Activated CD4-positive, alpha-beta memory T cell treated with anti-CD3 and anti-CD28 coated beads for 36 hours (primary cell): Measurements from ENCODE around the gene NMNAT2. TPM values are rescaled to one million over a fixed set of nuclear protein-coding genes. Genes with fewer than 3 reads are reported as not detected.

Experiments
- CTCF ChIA-PET: fragments of 350-600 bp; sonication (Branson Sonifier 250); formaldehyde crosslinking; loops from one replicate; lab custom pipeline; 2021; ENCODE audit warnings: antibody characterized with exemption, inconsistent platforms; lab: Charles Lee
- POLR2A ChIA-PET: fragments of 350-600 bp; sonication (Branson Sonifier 250); formaldehyde crosslinking; loops from one replicate; lab custom pipeline; 2021; ENCODE audit warnings: antibody characterized with exemption; lab: Charles Lee
- DNase-seq: peaks from one replicate; pipeline ENCODE4 v3.0.0-alpha.2; 2020
- H3K27ac Mint-ChIP-seq: one replicate; pipeline ENCODE4 v1.8.0; 2021; ENCODE audit warnings: mixed read lengths
- H3K27me3 Mint-ChIP-seq: one replicate; pipeline ENCODE4 v1.8.0; 2021; ENCODE audit warnings: mixed read lengths
- H3K36me3 Mint-ChIP-seq: one replicate; pipeline ENCODE4 v1.8.0; 2021; ENCODE audit warnings: mixed read lengths
- H3K4me1 Mint-ChIP-seq: one replicate; pipeline ENCODE4 v1.8.0; 2021; ENCODE audit warnings: low read depth, mixed read lengths
- H3K4me3 Mint-ChIP-seq: one replicate; pipeline ENCODE4 v1.8.0; 2021; ENCODE audit warnings: mild to moderate bottlenecking, mixed read lengths
- H3K9me3 Mint-ChIP-seq: one replicate; pipeline ENCODE4 v1.8.0; 2021; ENCODE audit warnings: mixed read lengths
- intact Hi-C: fragments of 100-400 bp; cut with micrococcal nuclease; formaldehyde crosslinking; loops from one replicate; pipeline ENCODE4 v1.15.1; 2023
- total RNA-seq, 2 experiments: library from RNA; stranded (reverse); gene quantifications; one replicate each; pipeline ENCODE4 v1.2.3, GENCODE V29; 2021

The NMNAT2 gene
- total RNA-seq, 2 experiments from 2014 or later: not detected

DNA sequence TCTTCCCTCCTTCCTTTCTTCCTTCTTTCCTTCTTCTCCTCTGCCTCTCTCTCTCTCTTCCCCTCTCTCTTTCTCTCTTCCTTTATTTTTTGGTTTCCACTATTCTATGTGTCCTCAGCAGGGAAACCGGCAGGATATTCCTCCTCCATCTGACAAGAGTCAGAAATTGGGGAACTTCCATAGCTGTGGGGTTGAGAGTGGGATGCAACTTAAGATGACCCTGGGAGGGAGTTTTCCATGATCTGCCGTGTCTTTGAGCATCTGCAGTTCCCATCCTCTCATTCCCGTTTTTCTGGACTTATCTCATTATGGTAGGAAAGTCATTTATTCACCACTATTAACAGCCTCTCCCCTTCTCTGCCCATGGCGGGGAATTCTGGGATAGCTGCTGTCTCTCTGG lies 98.6 kb downstream of the NMNAT2 start:
- H3K36me3 Mint-ChIP-seq: no peaks in the 10 kb centered on the region
- intact Hi-C loops: no loop called here
- H3K27ac Mint-ChIP-seq: no peak overlapping the region
- DNase-seq: no peak
- POLR2A ChIA-PET: no interaction called here
- CTCF ChIA-PET: no interaction called here
- H3K9me3 Mint-ChIP-seq: no peaks in the 10 kb centered on the region
- H3K4me1 Mint-ChIP-seq: no peaks in the 10 kb centered on the region
- H3K4me3 Mint-ChIP-seq: no peak overlapping the region
- H3K27me3 Mint-ChIP-seq: peaks cover 17% of the 10 kb centered on the region

DNA sequence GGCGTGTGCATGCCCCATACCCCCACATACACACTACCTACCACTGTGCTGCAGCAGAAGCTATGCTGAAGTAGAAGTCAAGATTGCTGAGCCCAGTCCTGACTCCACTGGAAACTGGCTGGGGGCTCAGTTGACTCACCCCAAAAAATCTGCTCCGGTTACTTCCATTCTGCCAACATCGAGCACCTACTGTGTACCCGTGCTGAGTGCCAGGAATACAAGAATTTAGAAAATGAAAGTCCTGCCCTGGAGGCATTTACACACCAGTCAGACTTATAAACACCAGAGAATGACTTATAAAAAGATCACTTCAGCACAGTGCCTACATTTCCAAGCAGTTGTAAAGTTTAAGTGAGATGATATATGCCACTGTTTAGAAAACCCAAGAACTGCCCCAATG lies 99.1 kb downstream of the NMNAT2 start:
- H3K27me3 Mint-ChIP-seq: peaks cover 17% of the 10 kb centered on the region
- ChIA-PET POLR2A (no interaction called here), CTCF (no interaction called here)
- H3K36me3 Mint-ChIP-seq: no peaks in the 10 kb centered on the region
- DNase-seq: no peak
- intact Hi-C loops: no loop called here
- no peaks in the 10 kb centered on the region for H3K9me3 Mint-ChIP-seq
- no peak overlapping the region for H3K27ac Mint-ChIP-seq
- no peak overlapping the region for H3K4me3 Mint-ChIP-seq
- H3K4me1 Mint-ChIP-seq: no peaks in the 10 kb centered on the region

DNA sequence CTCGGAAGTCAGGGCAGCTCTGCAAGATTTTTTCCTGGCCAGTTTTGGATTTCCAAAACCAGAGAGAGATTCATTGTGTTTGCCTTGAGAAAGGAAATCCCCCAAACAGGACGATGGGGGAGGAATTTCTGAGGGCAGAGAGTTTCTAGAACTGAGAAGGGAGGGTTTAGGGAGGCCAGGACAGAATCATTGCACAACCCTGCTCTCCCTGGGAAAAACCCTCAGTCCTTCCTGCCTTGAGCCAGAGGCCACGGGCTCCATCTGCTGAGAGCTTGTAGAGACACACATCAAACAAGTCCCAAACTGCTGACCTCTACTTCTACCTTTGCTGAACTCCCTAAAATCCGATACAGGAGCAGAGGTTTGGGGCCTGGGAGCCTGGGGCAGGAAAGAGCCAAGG lies 99.7 kb downstream of the NMNAT2 start:
- Mint-ChIP-seq H3K4me1 (no peaks in the 10 kb centered on the region), H3K9me3 (no peaks in the 10 kb centered on the region), H3K27ac (no peak overlapping the region), H3K27me3 (peaks cover 17% of the 10 kb centered on the region), H3K4me3 (no peak overlapping the region), H3K36me3 (no peaks in the 10 kb centered on the region)
- ChIA-PET POLR2A (no interaction called here), CTCF (no interaction called here)
- peak; percentile 15 for DNase-seq
- intact Hi-C loops: no loop called here

DNA sequence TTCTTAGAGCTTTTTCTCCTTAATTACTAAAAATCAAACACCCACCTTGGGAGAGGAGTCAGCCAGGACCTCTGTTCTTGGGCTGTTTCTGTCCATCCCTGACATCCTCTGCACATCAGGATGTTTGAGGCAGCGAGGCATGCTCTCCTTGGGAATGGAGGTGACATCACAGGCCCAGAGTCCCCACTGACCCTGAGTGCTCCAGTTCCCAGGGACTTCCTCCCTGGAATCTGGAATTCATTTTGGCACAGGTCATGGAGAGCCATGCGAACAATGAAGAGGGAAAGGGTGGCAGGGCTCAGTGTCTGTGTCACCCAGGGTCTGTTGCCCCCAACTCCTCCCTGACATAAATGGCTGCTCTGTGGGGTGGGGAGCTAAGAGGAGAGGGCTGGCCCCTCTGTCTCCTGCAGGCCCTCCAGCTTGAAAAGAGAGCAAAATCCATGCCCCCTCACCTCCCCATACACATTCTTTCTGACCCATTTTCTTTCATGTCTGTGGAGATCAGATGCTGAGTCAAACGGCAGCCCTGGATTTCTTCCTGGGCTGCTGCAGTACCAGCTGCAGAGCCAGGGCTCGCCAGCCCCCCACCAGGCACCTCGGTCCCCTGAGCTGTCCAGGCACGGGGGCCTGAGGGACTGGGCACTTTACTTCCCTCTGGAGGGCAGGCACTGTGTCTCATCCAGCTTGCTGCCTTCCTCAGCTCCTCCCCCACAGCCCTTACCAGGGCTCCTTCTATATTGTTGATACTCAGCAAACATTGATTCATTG lies 102.0 kb downstream of the NMNAT2 start:
- H3K36me3 Mint-ChIP-seq: no peaks in the 10 kb centered on the region
- POLR2A ChIA-PET: no interaction called here
- peaks cover 12% of the 10 kb centered on the region for H3K27me3 Mint-ChIP-seq
- no peaks in the 10 kb centered on the region for H3K9me3 Mint-ChIP-seq
- no peak overlapping the region for H3K27ac Mint-ChIP-seq
- DNase-seq: no peak
- no peak overlapping the region for H3K4me3 Mint-ChIP-seq
- CTCF ChIA-PET: interaction anchor here (1.2 kb wide), 1 partner anchor 10 kb away, joined by 3 read pairs; no protein-coding TSS in a partner anchor
- intact Hi-C loops: no loop called here
- H3K4me1 Mint-ChIP-seq: no peaks in the 10 kb centered on the region

DNA sequence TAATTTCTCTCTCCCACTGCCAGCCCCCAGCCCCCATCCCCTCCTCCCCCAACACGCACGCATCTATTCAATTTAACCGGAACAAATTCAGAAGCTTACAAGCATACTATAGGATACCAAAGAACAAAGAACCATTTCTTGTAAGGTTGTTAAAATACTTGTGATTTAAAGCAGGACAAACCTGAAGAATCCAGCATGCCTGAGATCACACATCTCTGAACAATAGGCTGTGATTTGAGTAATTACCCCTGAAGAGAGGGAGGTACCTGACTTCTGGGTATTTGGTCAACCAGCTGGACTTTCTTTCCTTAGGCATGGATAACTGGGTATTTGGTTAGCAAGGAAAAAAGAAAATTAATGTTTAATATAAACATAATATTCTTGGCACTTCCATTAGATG lies 105.1 kb downstream of the NMNAT2 start:
- CTCF ChIA-PET: interaction anchor here (0.7 kb wide), 1 partner anchor 22 kb away, joined by 3 read pairs; no protein-coding TSS in a partner anchor

DNA sequence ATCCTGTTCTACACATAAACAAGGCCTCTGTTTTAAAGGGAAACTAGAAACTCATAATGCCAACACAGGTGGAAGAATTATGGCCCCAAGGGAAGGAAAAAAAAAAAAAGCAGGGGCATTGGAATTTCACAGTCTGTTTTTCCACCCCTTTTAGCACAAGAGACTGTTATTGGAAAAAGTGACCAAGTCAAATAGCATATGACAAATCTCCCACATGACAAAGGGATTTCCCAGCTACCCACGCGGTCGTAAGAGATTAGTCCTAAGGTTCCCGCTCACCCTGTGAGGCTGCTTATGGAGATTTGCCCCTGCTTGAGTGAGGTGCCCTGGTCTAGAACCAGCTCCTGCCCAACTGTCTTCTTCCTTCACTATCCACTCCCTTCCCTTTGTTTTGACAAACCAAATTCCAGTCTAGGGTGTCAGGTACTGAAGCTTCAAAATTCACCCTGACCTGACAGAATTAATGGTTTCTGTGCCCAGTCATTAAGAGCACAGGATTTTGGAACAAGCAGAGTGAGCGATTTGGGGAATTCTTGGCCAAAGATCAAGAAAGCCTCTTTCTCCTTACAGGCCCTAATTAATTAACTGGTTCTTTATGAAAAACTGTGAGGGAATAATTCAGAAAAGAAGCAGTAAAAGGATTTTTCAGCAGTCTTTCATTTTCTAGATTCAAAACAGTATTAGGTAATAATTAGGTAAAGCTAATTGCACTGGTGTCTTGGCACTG lies 107.3 kb downstream of the NMNAT2 start:
- ChIA-PET CTCF (no interaction called here), POLR2A (no interaction called here)
- no peak overlapping the region for H3K27ac Mint-ChIP-seq
- H3K36me3 Mint-ChIP-seq: no peaks in the 10 kb centered on the region
- no peak overlapping the region for H3K4me3 Mint-ChIP-seq
- intact Hi-C loops: no loop called here
- peak; percentile 62 for DNase-seq
- peaks cover 2% of the 10 kb centered on the region for H3K27me3 Mint-ChIP-seq
- H3K4me1 Mint-ChIP-seq: peaks cover 11% of the 10 kb centered on the region
- no peaks in the 10 kb centered on the region for H3K9me3 Mint-ChIP-seq

More for the DNA sequence above, 105.1 kb downstream of the NMNAT2 start:
- intact Hi-C loops: no loop called here
- Mint-ChIP-seq H3K27me3 (peaks cover 7% of the 10 kb centered on the region), H3K27ac (no peak overlapping the region), H3K4me1 (peaks cover 11% of the 10 kb centered on the region), H3K9me3 (no peaks in the 10 kb centered on the region), H3K36me3 (no peaks in the 10 kb centered on the region), H3K4me3 (no peak overlapping the region)
- DNase-seq: no peak
- POLR2A ChIA-PET: interaction anchor here (0.6 kb wide), 1 partner anchor 542 kb away, joined by 3 read pairs; no protein-coding TSS in a partner anchor

DNA sequence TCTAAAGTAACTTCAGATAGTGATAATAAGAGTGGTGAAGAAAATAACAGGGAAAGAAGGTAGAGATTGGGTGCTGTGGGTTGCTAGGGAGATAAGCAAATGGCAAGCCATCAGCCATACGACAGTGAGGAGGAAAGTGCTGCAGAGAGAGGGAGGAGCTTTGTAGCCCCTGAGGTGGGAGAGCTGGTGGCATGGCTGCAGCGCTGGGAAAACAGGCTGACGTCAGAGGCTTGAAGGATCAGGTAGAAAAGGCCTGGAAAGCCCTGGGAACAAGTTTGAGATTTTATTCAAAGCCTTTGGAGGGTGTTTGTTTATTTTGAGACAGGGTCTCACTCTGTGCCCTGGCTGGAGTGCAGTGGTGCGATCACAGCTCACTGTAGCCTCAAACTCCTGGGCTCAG lies 109.5 kb downstream of the NMNAT2 start:
- Mint-ChIP-seq H3K36me3 (no peaks in the 10 kb centered on the region), H3K4me1 (peaks cover 11% of the 10 kb centered on the region), H3K27ac (no peak overlapping the region), H3K9me3 (no peaks in the 10 kb centered on the region), H3K4me3 (no peak overlapping the region), H3K27me3 (peaks cover 2% of the 10 kb centered on the region)
- intact Hi-C loops: no loop called here
- ChIA-PET CTCF (interaction anchor here (0.7 kb wide), 1 partner anchor 26 kb away, joined by 3 read pairs; no protein-coding TSS in a partner anchor), POLR2A (no interaction called here)
- DNase-seq: no peak

DNA sequence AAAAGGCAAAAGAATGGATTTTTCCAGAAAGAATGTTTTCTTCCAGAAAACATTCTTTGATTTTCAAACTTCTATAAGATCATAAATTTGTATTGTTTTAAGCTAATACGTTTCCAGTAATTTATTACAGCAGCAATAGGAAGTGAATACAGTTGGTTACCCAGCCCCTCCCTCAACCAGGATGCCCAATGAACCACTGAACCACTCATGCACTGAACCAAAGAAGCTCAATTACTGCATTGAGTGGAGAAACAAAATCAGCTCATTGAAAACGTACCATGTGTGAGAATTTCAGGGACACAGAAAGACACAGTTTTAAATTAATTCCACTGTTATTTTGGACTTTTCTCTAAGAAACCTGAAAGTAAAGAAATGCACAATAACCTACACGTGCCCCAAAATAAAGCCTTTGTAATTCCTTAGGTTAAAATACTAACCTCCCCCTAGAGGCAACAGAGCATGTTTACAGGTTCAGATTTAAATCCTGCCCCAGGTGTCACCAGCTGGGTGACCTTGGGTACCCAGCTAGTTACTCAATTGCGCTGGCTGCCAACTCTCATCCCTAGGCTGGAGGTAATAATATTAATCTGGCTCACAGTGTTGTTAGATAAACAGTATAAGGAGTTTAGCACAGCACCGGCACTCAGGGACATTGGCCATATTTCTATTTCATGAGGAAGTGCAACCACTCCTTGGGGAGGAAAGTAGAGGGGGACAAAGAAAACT lies 111.7 kb downstream of the NMNAT2 start:
- Mint-ChIP-seq H3K27ac (no peak overlapping the region), H3K4me1 (peaks cover 11% of the 10 kb centered on the region), H3K36me3 (no peaks in the 10 kb centered on the region), H3K9me3 (no peaks in the 10 kb centered on the region), H3K4me3 (no peak overlapping the region), H3K27me3 (peaks cover 2% of the 10 kb centered on the region)
- CTCF ChIA-PET: interaction anchor here (0.7 to 1.7 kb wide), 6 partner anchors 10 to 45 kb away, joined by 3 to 5 read pairs (median 3); no protein-coding TSS in a partner anchor
- POLR2A ChIA-PET: no interaction called here
- DNase-seq: no peak
- intact Hi-C loops: no loop called here

DNA sequence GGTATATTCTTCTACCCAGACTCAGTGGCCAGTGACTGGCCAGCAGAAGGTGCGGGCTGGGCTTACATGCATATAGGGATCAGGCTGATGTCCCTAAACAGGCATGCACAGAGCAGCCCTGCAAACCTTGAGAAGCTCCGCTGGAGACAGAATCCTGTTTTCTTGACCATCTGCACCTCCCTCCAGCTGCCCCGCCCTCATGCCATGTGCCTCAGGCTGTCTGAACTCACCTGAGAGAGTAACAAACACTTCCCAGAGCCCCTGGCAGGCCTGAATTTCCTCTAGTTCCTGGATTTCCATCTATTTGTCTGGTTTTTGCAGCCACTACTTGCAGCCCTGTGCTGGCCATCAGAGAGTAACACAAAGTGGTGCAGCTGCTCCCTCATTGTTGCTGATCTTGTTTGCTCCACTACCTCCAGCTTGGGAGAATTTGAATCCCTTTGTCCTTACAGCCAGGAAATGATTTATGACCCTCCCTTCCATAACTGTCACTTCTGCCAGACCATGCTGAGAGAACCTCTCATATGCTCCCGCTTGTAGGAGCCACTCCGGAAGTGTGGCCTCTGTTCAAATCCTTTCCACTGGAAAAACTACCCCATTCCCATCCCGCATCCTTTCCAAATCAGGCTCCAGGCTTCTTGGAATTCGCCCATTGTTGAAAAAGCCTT lies 113.6 kb downstream of the NMNAT2 start:
- CTCF ChIA-PET: no interaction called here
- POLR2A ChIA-PET: no interaction called here
- DNase-seq: no peak
- Mint-ChIP-seq H3K4me3 (no peak overlapping the region), H3K36me3 (no peaks in the 10 kb centered on the region), H3K9me3 (no peaks in the 10 kb centered on the region), H3K27ac (no peak overlapping the region), H3K4me1 (no peaks in the 10 kb centered on the region), H3K27me3 (peaks cover 2% of the 10 kb centered on the region)
- intact Hi-C loops: no loop called here

DNA sequence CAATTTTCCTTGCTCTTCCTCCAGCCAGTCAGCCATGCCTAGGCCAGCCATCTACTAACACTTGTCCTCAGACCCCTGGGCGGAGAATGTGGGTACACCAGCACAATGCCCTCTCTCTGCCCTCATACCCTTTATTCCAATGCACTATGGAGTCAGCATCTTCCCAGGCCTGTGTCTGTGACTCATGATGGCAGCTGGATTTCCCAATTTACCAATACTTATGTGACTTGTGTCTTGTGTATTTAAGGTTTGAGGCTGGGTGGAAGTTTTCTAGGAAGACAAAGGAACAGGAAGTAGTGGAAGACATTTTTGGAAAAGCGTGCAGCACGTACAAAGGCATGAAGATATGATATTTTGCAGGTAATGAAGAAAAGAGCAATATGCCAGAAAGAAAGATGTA lies 114.3 kb downstream of the NMNAT2 start:
- POLR2A ChIA-PET: no interaction called here
- H3K36me3 Mint-ChIP-seq: no peaks in the 10 kb centered on the region
- no peak overlapping the region for H3K27ac Mint-ChIP-seq
- CTCF ChIA-PET: no interaction called here
- H3K27me3 Mint-ChIP-seq: peaks cover 2% of the 10 kb centered on the region
- H3K4me3 Mint-ChIP-seq: no peak overlapping the region
- no peaks in the 10 kb centered on the region for H3K4me1 Mint-ChIP-seq
- H3K9me3 Mint-ChIP-seq: no peaks in the 10 kb centered on the region
- DNase-seq: no peak
- intact Hi-C loops: no loop called here

DNA sequence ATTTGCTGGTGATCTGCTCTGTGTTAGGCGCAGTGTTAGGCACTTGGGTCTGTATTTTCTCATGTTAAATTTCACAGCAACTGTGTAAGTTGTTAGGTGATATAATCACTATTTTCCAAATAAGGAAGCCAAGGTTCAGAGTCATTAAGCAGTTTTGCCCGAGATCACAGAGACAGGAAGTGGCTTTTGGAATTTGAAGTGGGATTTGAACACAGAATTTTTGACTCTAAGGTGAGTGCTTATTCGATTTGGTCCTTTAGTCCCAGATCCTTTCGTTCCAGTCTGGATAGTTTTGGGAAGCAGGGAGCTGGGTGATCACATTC lies 114.9 kb downstream of the NMNAT2 start:
- POLR2A ChIA-PET: no interaction called here
- Mint-ChIP-seq H3K4me1 (no peaks in the 10 kb centered on the region), H3K27me3 (peaks cover 2% of the 10 kb centered on the region), H3K4me3 (no peak overlapping the region), H3K9me3 (no peaks in the 10 kb centered on the region), H3K27ac (no peak overlapping the region), H3K36me3 (no peaks in the 10 kb centered on the region)
- DNase-seq: no peak
- intact Hi-C loops: no loop called here
- CTCF ChIA-PET: no interaction called here
